ENCODE results near the gene CEP78. TPM values are rescaled to one million over a fixed set of nuclear protein-coding genes. Genes with fewer than 3 reads are reported as not detected.
"Not testable (repeated sequence)": the region's sequence is repeated elsewhere in the genome, so short reads cannot be mapped to it uniquely, and the experiment has no call there.

CEP78 gene
- total RNA-seq, 1 donor from 2014 or later = 9.4 TPM

- not testable (repeated sequence) for DNase-seq (ENCODE audit: low spot score)
Measured at GRCh38 chr9:78232471-78232870, 3.4 kb upstream of the CEP78 start.

DNA sequence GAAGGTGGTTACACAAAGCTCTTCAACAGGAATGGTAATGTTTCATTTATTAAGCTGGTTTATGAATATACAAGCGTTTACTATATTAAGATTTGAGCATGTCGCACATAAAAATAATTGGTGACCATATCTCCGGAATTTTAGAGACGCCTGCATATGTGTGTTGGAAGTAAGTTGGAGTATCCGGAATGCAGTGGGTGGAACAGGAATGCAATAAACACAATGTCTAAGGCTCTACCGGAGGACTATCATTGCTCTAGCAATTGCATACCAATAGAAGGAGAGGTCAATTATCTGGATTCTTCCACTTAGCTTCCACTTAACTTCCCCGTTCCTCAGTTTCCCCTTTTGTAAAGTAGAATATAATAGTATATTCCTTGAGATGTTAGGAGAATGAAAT, 1.1 kb upstream of the CEP78 start:
- DNase-seq (ENCODE audit: low spot score) = no peak

DNA sequence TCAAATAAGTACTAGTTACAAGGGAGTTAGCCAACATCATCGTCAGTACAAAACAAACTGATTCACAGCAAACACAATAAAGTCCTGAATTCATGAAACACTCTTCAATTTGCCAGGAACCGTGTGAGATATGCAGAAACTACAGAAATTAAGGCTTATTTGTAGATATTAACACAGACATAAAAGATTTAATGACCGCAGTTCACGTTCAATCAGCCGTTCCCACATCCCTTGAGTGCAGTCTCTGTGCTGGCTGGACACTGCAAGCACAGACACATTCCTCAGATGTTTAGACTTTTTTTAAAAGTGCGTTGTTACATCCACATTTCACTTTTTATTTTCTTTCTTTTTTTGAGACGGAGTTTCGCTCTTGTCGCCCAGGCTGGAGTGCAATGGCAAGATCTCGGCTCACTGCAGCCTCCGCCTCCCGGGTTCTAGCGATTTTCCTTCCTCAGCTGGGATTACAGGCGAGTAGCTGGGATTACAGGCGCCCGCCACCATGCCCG, 566 bp upstream of the CEP78 start:
- DNase-seq (ENCODE audit: low spot score) = no peak

- no peak for DNase-seq (ENCODE audit: low spot score)
Measured at GRCh38 chr9:78236551-78236910, 656 bp downstream of the CEP78 start.

GRCh38 chr9:78238046-78239038, 2.5 kb downstream of the CEP78 start:
- no peak for DNase-seq (ENCODE audit: low spot score)

GRCh38 chr9:78239506-78239905, 3.6 kb downstream of the CEP78 start:
- DNase-seq (ENCODE audit: low spot score) = no peak

- no peak for DNase-seq (ENCODE audit: low spot score)
Measured at GRCh38 chr9:78242041-78242440, 6.2 kb downstream of the CEP78 start.

- no peak for DNase-seq (ENCODE audit: low spot score)
Measured at GRCh38 chr9:78243130-78243529, 7.3 kb downstream of the CEP78 start.

DNA sequence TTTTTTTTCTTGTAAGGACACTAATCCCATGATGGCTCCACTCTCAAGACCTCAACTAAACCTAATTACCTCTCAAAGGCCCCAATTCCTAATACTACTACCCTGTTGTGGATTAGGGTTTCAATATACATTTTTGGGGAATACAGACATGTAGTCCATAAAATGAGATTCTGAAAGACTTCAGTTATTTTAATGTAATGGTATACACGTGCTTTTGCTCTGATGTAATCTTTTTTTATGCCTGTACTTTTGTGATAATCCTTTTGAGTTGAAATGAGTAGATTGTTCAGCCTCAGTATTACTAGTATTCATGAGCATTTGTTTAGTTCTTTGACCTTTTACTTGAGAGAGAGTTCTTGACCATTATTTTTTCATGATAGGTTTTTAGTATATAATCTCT, 9.5 kb downstream of the CEP78 start:
- DNase-seq (ENCODE audit: low spot score) = no peak

GRCh38 chr9:78248635-78249034, 12.8 kb downstream of the CEP78 start:
- DNase-seq (ENCODE audit: low spot score) = no peak

DNA sequence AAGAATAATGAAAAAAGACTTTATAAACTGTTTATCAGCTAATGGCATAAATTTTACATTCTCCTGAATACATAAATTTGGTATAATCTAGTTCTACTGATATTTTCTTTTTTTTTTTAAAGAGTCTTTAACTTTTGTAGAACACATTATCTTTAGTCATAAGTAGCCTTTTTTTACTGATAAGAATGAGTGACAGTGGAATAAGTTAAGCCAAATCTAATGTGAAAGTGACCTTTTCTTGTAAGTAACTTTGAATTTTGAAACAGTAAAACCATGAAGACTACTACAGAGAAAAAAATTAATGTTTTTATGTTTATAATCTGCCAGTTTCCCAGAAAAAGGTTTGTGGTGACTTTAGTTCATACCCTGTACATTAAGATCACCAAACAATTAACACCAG, 13.7 kb downstream of the CEP78 start:
- DNase-seq (ENCODE audit: low spot score) = no peak

DNA sequence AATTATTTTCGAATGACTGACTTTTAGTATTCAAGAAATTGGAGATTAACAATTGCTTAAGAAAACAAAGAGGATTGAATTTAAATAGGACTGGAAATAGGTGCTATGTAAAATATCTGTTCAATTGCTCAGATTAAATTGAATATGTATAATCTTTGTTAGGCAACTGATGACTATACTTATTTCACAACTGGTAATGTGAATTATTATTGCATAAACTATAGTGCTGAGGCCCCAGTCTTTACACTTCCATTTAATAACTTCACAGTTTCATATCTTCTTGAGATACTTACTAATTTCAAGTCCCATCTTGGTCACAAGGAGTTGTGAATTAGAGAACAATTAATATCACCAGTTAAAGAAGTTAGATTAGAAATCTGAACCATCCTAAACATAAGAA, 16.7 kb downstream of the CEP78 start:
- no peak for DNase-seq (ENCODE audit: low spot score)

GRCh38 chr9:78253285-78253684, 17.4 kb downstream of the CEP78 start:
- no peak for DNase-seq (ENCODE audit: low spot score)

- no peak for DNase-seq (ENCODE audit: low spot score)
Measured at GRCh38 chr9:78261403-78262001, 25.6 kb downstream of the CEP78 start.

GRCh38 chr9:78262655-78263054, 26.8 kb downstream of the CEP78 start:
- no peak for DNase-seq (ENCODE audit: low spot score)

- DNase-seq (ENCODE audit: low spot score) = no peak
Measured at GRCh38 chr9:78267889-78268288, 32.0 kb downstream of the CEP78 start.

- DNase-seq (ENCODE audit: low spot score) = no peak
Measured at GRCh38 chr9:78269784-78270183, 33.9 kb downstream of the CEP78 start.

- no peak for DNase-seq (ENCODE audit: low spot score)
Measured at GRCh38 chr9:78272307-78272706, 36.4 kb downstream of the CEP78 start.

- DNase-seq (ENCODE audit: low spot score) = no peak
Measured at GRCh38 chr9:78273761-78274160, 37.9 kb downstream of the CEP78 start.

GRCh38 chr9:78278177-78278777, 42.4 kb downstream of the CEP78 start:
- DNase-seq (ENCODE audit: low spot score) = no peak

DNA sequence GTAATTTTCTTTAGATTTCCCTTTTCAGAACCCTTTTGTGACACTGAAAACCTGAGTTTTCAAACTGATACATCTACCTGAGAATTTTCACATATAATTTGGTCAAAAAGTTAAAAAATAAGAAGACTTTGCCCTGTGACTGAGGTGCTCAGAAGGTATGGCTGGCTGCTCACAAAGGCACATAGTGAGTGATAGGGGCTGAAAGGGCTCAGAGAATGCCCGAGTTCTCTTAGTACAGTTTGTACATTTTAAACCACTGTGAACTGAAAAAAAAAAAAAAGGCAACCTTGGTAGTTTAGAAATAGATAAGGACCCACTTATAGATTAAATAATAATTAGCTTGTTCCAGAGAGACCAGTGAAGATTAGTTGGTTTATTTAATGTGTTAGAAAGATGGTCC, 42.9 kb downstream of the CEP78 start:
- DNase-seq (ENCODE audit: low spot score) = no peak

Measured in mesenteric fat pad (tissue), 1 donor.